Measurements from ENCODE around the gene SMPD3. TPM values are rescaled to one million over a fixed set of nuclear protein-coding genes. Genes with fewer than 3 reads are reported as not detected.
A peak's percentile ranks its signal among the peaks of the same experiment; 100 is the strongest.

SMPD3 gene
- total and polyA plus RNA-seq, 9 of the 15 experiments (the other 6 are each of a cell fraction or from before 2014, with no cell fraction given), result 0.03 to 1.2 (median 0.18) TPM

- peak overlapping the region; percentile 13; the same call in 1 of the 2 replicates for H3K4me3 ChIP-seq
Observed at GRCh38 chr16:68447653-68448359, 502 bp downstream of the SMPD3 start.

More at GRCh38 chr16:68447653-68448359, 502 bp downstream of the SMPD3 start:
- BruUV-seq (replicated peaks), result no TSS peak
- Histone ChIP-seq H3K79me2 (ENCODE audit: control insufficient read depth, insufficient read depth, low read length) (no peaks in the 10 kb centered on the region), H3K4me2 (ENCODE audit: insufficient read depth, low read length) (no peak overlapping the region), H3K9ac (ENCODE audit: insufficient read depth in 1 of 2, low read depth in 2 of 2, low read length in 2 of 2) (0 out of 4 replicates have a peak overlapping the region, but pooled peaks of 1 of the 2 experiments have one; percentile 23), H2AFZ (ENCODE audit: low read depth, low read length) (no peak overlapping the region), H3K27me3 (ENCODE audit: control insufficient read depth in 2 of 2, insufficient read depth in 2 of 2, low read length in 2 of 2) (peaks cover 0 to 5% of the 10 kb centered on the region in 2 experiments; a peak in 1 of 5 replicates), H3K36me3 (ENCODE audit: control insufficient read depth, insufficient read depth, low read length) (no peaks in the 10 kb centered on the region), H3K9me1 (ENCODE audit: control insufficient read depth, insufficient read depth, low read length) (no peaks in the 10 kb centered on the region), H4K20me1 (replicated peaks; ENCODE audit: control insufficient read depth, insufficient read depth, low read length) (no peaks in the 10 kb centered on the region), H3K4me1 (replicated peaks in 1 of 2; ENCODE audit: control insufficient read depth in 2 of 2, insufficient read depth in 2 of 2, low read length in 2 of 2) (peaks cover 2 to 22% of the 10 kb centered on the region in 2 experiments; a peak in 2 of 5 replicates), H3K9me3 (replicated peaks; ENCODE audit: control insufficient read depth, insufficient read depth, low read depth, low read length) (no peaks in the 10 kb centered on the region), H3K27ac (ENCODE audit: extremely low read depth, low read depth, low read length) (no peak overlapping the region)
- 23% methylated on average over 26 of the region's 36 CpGs for WGBS (ENCODE audit: insufficient coverage, low coverage, missing lambda C conversion rate)
- ChIA-PET POLR2A (interaction anchor here (0.9 to 1.3 kb wide), 2 partner anchors 13 to 24 kb away, joined by 4 to 10 read pairs; no protein-coding TSS in a partner anchor), CTCF (ENCODE audit: low intra/inter-chr PET ratio) (no interaction called here)
- TF ChIP-seq ZNF511 (CRISPR knock-in tag; IDR thresholded peaks at IDR 0.05) (0 out of 2 replicates have a peak, but pooled peaks have one; percentile 1), HSF4 (CRISPR knock-in tag; IDR thresholded peaks at IDR 0.05; ENCODE audit: borderline replicate concordance) (no peak), ZNF282 (CRISPR knock-in tag; IDR thresholded peaks at IDR 0.05) (peak; percentile 35; the same call in 1 of the 2 replicates), MITF (IDR thresholded peaks at IDR 0.05) (0 out of 2 replicates have a peak, but pooled peaks have one; percentile 7), XRCC4 (IDR thresholded peaks at IDR 0.05; ENCODE audit: extremely low read depth, insufficient read depth, insufficient read length) (no peak), NR2F6 (CRISPR knock-in tag; IDR thresholded peaks at IDR 0.05) (no peak)
- DNase-seq (ENCODE audit: extremely low read depth in 1 of 4, low spot score in 3 of 4) (no peak), FAIRE-seq (no peak), ATAC-seq (no peak)
- intact Hi-C loops (cut with micrococcal nuclease) (no loop called here), in situ Hi-C loops (cut with MboI) (no loop called here)
